HuH-7.5 (cell line): ENCODE measurements around the gene ATG2B.
A peak's percentile ranks its signal among the peaks of the same experiment; 100 is the strongest.

Source experiments
- DNase-seq: peaks from one replicate; pipeline ENCODE4 v3.0.0; 2011; ENCODE audit warnings: low spot score

The ATG2B gene

GRCh38 chr14:96271421-96271762 lies 91.7 kb downstream of the ATG2B start:
- DNase-seq, result no peak

GRCh38 chr14:96270565-96271420 lies 92.3 kb downstream of the ATG2B start:
- DNase-seq, result no peak

- no peak for DNase-seq
These were observed 93.8 kb downstream of the ATG2B start for GRCh38 chr14:96269359-96269710.

- peak; percentile 27 for DNase-seq
These were observed 94.4 kb downstream of the ATG2B start for GRCh38 chr14:96268431-96269358.

GRCh38 chr14:96267916-96268315 lies 95.2 kb downstream of the ATG2B start:
- no peak for DNase-seq

GRCh38 chr14:96267336-96267735 lies 95.8 kb downstream of the ATG2B start:
- no peak for DNase-seq

GRCh38 chr14:96265383-96266095 lies 97.6 kb downstream of the ATG2B start:
- DNase-seq, result no peak

GRCh38 chr14:96264853-96265252 lies 98.3 kb downstream of the ATG2B start:
- DNase-seq, result peak; percentile 43

GRCh38 chr14:96264200-96264553 lies 99.0 kb downstream of the ATG2B start:
- no peak for DNase-seq

GRCh38 chr14:96263347-96264199 lies 99.6 kb downstream of the ATG2B start:
- no peak for DNase-seq

GRCh38 chr14:96261772-96262655 lies 101.1 kb downstream of the ATG2B start:
- DNase-seq, result peak; percentile 25

- no peak for DNase-seq
These were observed 102.1 kb downstream of the ATG2B start for GRCh38 chr14:96261053-96261452.

GRCh38 chr14:96260341-96260821 lies 102.8 kb downstream of the ATG2B start:
- no peak for DNase-seq

- no peak for DNase-seq
These were observed 105.2 kb downstream of the ATG2B start for GRCh38 chr14:96257900-96258299.

- DNase-seq, result no peak
These were observed 106.1 kb downstream of the ATG2B start for GRCh38 chr14:96257056-96257455.

GRCh38 chr14:96256407-96256806 lies 106.7 kb downstream of the ATG2B start:
- no peak for DNase-seq

GRCh38 chr14:96255501-96256366 lies 107.4 kb downstream of the ATG2B start, which contains the start of gene BDKRB1:
Gene BDKRB1 (plus strand): TSS chr14:96256210. CDS start chr14:96263683, 7,473 bp downstream.
- DNase-seq, result no peak

- no peak for DNase-seq
These were observed 108.5 kb downstream of the ATG2B start for GRCh38 chr14:96254687-96255086.

- DNase-seq, result no peak
These were observed 110.1 kb downstream of the ATG2B start for GRCh38 chr14:96252999-96253539.
